Colonic mucosa (tissue), 4 donors: ENCODE results near the gene USP33. TPM values are rescaled to one million over a fixed set of nuclear protein-coding genes. Genes with fewer than 3 reads are reported as not detected.

ENCODE experiments used
- DNase-seq: peaks from one replicate; pipeline ENCODE4 v3.0.0-alpha.2; 2020
- H3K27ac ChIP-seq: fragments of 200-600 bp; one replicate; pipeline ENCODE4 v1.8.0; 2021
- H3K27me3 ChIP-seq: fragments of 200-600 bp; one replicate; pipeline ENCODE4 v1.8.0; 2021
- H3K36me3 ChIP-seq: fragments of 200-600 bp; one replicate; pipeline ENCODE4 v1.8.0; 2021
- H3K4me1 ChIP-seq: fragments of 200-600 bp; one replicate; pipeline ENCODE4 v1.8.0; 2021; ENCODE audit warnings: mild to moderate bottlenecking
- H3K4me3 ChIP-seq: fragments of 200-600 bp; one replicate; pipeline ENCODE4 v1.8.0; 2021
- H3K9ac ChIP-seq, 2 donors: one replicate each; pipeline ENCODE4 v1.7.0; 2013; ENCODE audit warnings: control low read depth in 2 of 2, low read depth in 2 of 2, low read length in 2 of 2
- H3K9me3 ChIP-seq: fragments of 200-600 bp; one replicate; pipeline ENCODE4 v1.8.0; 2021
- CTCF ChIP-seq: fragments of 200-600 bp; IDR thresholded peaks from one replicate; pipeline ENCODE4 v1.8.0; 2022; ENCODE audit warnings: antibody characterized with exemption, mild to moderate bottlenecking
- intact Hi-C: fragments of 100-400 bp; cut with DNase I; formaldehyde crosslinking; loops from one replicate; pipeline ENCODE4 v1.14.1; 2022
- total RNA-seq, 2 donors: library from RNA; stranded (reverse); fragmentation: NEBNext Ultra II Directional in 1 of 2; extraction: Animal tissue kit (Norgen Biotek cat#: 25700) in 1 of 2; gene quantifications; one replicate each; pipeline ENCODE4 v1.2.1, GENCODE V29; 2021
- donor health status: healthy.
- donor health status: DM: no; HTN: no; CAD: no.
- donor health status: DM: no; HTN: no; CAD: no.

Gene USP33
- total RNA-seq, 2 donors from 2014 or later, result 43.9 to 54.0 TPM

- intact Hi-C loops, result no loop called here
- H3K27me3 ChIP-seq, result no peaks in the 10 kb centered on the region
- no peak for TF ChIP-seq CTCF
- no peaks in the 10 kb centered on the region for H3K36me3 ChIP-seq
- H3K9ac ChIP-seq, result no peak overlapping the region
- H3K9me3 ChIP-seq, result no peaks in the 10 kb centered on the region
- DNase-seq, result no peak
- no peak overlapping the region for H3K4me3 ChIP-seq
- no peak overlapping the region for H3K27ac ChIP-seq
- no peaks in the 10 kb centered on the region for H3K4me1 ChIP-seq
These were observed 89.3 kb downstream of the USP33 start for GRCh38 chr1:77670330-77670729.

GRCh38 chr1:77668924-77669449 is 90.7 kb downstream of the USP33 start:
- no peak overlapping the region for H3K9ac ChIP-seq
- intact Hi-C loops, result no loop called here
- no peak overlapping the region for H3K27ac ChIP-seq
- no peaks in the 10 kb centered on the region for H3K9me3 ChIP-seq
- no peaks in the 10 kb centered on the region for H3K27me3 ChIP-seq
- no peak for DNase-seq
- no peak for TF ChIP-seq CTCF
- H3K36me3 ChIP-seq, result no peaks in the 10 kb centered on the region
- no peaks in the 10 kb centered on the region for H3K4me1 ChIP-seq
- H3K4me3 ChIP-seq, result no peak overlapping the region

- no peak overlapping the region for H3K27ac ChIP-seq
- H3K4me1 ChIP-seq, result no peaks in the 10 kb centered on the region
- H3K36me3 ChIP-seq, result no peaks in the 10 kb centered on the region
- H3K4me3 ChIP-seq, result no peak overlapping the region
- H3K27me3 ChIP-seq, result no peaks in the 10 kb centered on the region
- intact Hi-C loops, result no loop called here
- TF ChIP-seq CTCF, result no peak
- DNase-seq, result no peak
- H3K9ac ChIP-seq, result no peak overlapping the region
- H3K9me3 ChIP-seq, result no peaks in the 10 kb centered on the region
These were observed 94.6 kb downstream of the USP33 start for GRCh38 chr1:77664939-77665516.

GRCh38 chr1:77661696-77662095 is 98.0 kb downstream of the USP33 start:
- no peak overlapping the region for H3K4me3 ChIP-seq
- H3K27ac ChIP-seq, result no peak overlapping the region
- H3K4me1 ChIP-seq, result no peaks in the 10 kb centered on the region
- no peak for TF ChIP-seq CTCF
- no peak for DNase-seq
- no peaks in the 10 kb centered on the region for H3K9me3 ChIP-seq
- H3K27me3 ChIP-seq, result no peaks in the 10 kb centered on the region
- no peaks in the 10 kb centered on the region for H3K36me3 ChIP-seq
- H3K9ac ChIP-seq, result no peak overlapping the region
- intact Hi-C loops, result no loop called here

- Histone ChIP-seq H3K27me3 (no peaks in the 10 kb centered on the region), H3K4me1 (no peaks in the 10 kb centered on the region), H3K4me3 (no peak overlapping the region), H3K9ac (no peak overlapping the region), H3K27ac (no peak overlapping the region), H3K36me3 (no peaks in the 10 kb centered on the region), H3K9me3 (no peaks in the 10 kb centered on the region)
- no peak for DNase-seq
- TF ChIP-seq CTCF, result no peak
- intact Hi-C loops, result no loop called here
These were observed 99.6 kb downstream of the USP33 start for GRCh38 chr1:77659879-77660593.
